ENCODE data around the gene LOX.
A peak's percentile ranks its signal among the peaks of the same experiment; 100 is the strongest.

Gene LOX

DNA sequence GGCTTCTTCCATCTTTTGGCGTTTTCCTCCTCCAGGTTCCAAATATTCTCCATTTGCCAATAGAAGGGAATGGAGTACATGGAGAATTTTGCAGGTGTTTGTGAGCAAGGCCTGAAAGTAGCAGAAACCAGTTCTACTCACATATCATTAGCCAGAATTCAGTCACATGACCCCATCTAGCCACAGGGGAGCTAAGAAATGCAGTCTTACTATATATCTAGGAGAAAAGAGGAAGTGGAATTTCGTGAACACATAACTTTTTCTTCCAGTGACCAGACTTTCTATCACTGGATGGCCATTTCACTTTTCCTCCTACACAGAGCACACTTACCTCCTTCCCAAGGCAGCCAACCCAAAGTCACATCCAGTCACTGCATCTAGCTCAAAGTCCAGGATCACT lies 55.1 kb downstream of the LOX start:
- no CpG with 5 or more reads among the region's 2 CpGs for WGBS (ENCODE audit: extremely low coverage, insufficient coverage, low lambda C conversion rate)
- Histone ChIP-seq H2BK5ac (ENCODE audit: low read length) (no peak overlapping the region), H3K4me2 (ENCODE audit: low read length) (no peak overlapping the region), H3K79me2 (ENCODE audit: control insufficient read depth, insufficient read depth, low read length) (no peaks in the 10 kb centered on the region), H2BK120ac (ENCODE audit: low read depth, low read length) (no peak overlapping the region), H3K56ac (ENCODE audit: low read length) (no peak overlapping the region), H3K27ac (ENCODE audit: low read depth, low read length) (no peak overlapping the region), H3K79me1 (ENCODE audit: low read length) (no peaks in the 10 kb centered on the region), H3K9ac (ENCODE audit: low read length) (no peak overlapping the region), H3K36me3 (ENCODE audit: control insufficient read depth, insufficient read depth, low read length) (no peaks in the 10 kb centered on the region), H4K8ac (ENCODE audit: low read depth, low read length) (no peak overlapping the region), H4K5ac (ENCODE audit: low read length) (no peak overlapping the region), H2BK15ac (replicated peaks; ENCODE audit: low read depth) (no peak overlapping the region), H3K18ac (ENCODE audit: low read length) (no peak overlapping the region), H3K4ac (ENCODE audit: low read depth, low read length) (no peak overlapping the region), H2AK5ac (ENCODE audit: low read length) (no peak overlapping the region), H3K27me3 (ENCODE audit: insufficient read depth, low read length, poor library complexity) (no peaks in the 10 kb centered on the region), H3K23ac (ENCODE audit: low read length) (no peak overlapping the region), H3K4me1 (ENCODE audit: control insufficient read depth, low read depth, low read length) (no peaks in the 10 kb centered on the region), H3K4me3 (ENCODE audit: low read length) (no peak overlapping the region)
- DNase-seq, result no peak

DNA sequence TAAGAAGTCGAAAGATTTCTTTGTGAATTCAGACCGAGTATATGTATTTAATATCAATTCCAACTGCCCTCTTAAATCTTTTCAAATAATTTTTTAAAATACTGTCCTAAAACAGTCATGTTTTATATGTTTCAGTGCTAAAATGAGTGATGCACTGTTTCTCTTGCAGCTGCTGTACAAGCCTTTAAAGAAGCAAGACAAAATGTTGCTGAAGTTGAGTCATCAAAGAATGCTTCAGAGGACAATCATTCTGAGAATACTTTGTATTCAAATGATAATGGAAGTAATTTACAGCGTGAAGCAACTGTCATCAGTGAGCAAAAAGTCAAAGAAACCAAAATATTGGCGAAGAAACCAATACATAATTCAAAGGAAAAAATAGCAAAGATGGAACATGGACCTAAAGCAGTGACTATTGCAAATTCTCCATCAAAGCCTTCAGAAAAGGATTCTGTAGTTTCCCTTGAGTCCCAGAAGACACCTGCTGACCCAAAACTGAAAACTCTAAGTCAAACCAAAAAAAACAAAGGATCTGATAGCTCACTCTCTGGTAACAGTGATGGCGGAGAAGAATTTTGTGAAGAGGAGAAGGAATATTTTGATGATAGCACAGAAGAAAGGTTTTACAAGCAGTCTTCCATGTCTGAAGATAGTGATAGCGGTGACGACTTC lies 58.0 kb downstream of the LOX start:
- Histone ChIP-seq H3K36me3 (ENCODE audit: control insufficient read depth, insufficient read depth, low read length) (no peaks in the 10 kb centered on the region), H2BK15ac (replicated peaks; ENCODE audit: low read depth) (no peak overlapping the region), H4K5ac (ENCODE audit: low read length) (no peak overlapping the region), H3K4ac (ENCODE audit: low read depth, low read length) (no peak overlapping the region), H3K18ac (ENCODE audit: low read length) (no peak overlapping the region), H2BK120ac (ENCODE audit: low read depth, low read length) (no peak overlapping the region), H2BK5ac (ENCODE audit: low read length) (no peak overlapping the region), H3K23ac (ENCODE audit: low read length) (no peak overlapping the region), H4K8ac (ENCODE audit: low read depth, low read length) (no peak overlapping the region), H3K9ac (ENCODE audit: low read length) (no peak overlapping the region), H3K56ac (ENCODE audit: low read length) (no peak overlapping the region), H3K79me1 (ENCODE audit: low read length) (peaks cover 2% of the 10 kb centered on the region), H3K4me2 (ENCODE audit: low read length) (no peak overlapping the region), H3K79me2 (ENCODE audit: control insufficient read depth, insufficient read depth, low read length) (no peaks in the 10 kb centered on the region), H3K4me3 (ENCODE audit: low read length) (no peak overlapping the region), H3K27ac (ENCODE audit: low read depth, low read length) (no peak overlapping the region), H2AK5ac (ENCODE audit: low read length) (no peak overlapping the region), H3K4me1 (ENCODE audit: control insufficient read depth, low read depth, low read length) (no peaks in the 10 kb centered on the region), H3K27me3 (ENCODE audit: insufficient read depth, low read length, poor library complexity) (no peaks in the 10 kb centered on the region)
- peak; percentile 39 for DNase-seq
- WGBS (ENCODE audit: extremely low coverage, insufficient coverage, low lambda C conversion rate), result no CpG with 5 or more reads among the region's 7 CpGs

- Histone ChIP-seq H3K4me1 (ENCODE audit: control insufficient read depth, low read depth, low read length) (no peaks in the 10 kb centered on the region), H3K18ac (ENCODE audit: low read length) (no peak overlapping the region), H2BK5ac (ENCODE audit: low read length) (no peak overlapping the region), H2BK15ac (replicated peaks; ENCODE audit: low read depth) (no peak overlapping the region), H3K56ac (ENCODE audit: low read length) (no peak overlapping the region), H3K79me2 (ENCODE audit: control insufficient read depth, insufficient read depth, low read length) (no peaks in the 10 kb centered on the region), H3K9ac (ENCODE audit: low read length) (no peak overlapping the region), H3K4me2 (ENCODE audit: low read length) (no peak overlapping the region), H3K27ac (ENCODE audit: low read depth, low read length) (no peak overlapping the region), H3K36me3 (ENCODE audit: control insufficient read depth, insufficient read depth, low read length) (no peaks in the 10 kb centered on the region), H3K23ac (ENCODE audit: low read length) (no peak overlapping the region), H2AK5ac (ENCODE audit: low read length) (no peak overlapping the region), H4K8ac (ENCODE audit: low read depth, low read length) (no peak overlapping the region), H3K4me3 (ENCODE audit: low read length) (no peak overlapping the region), H4K5ac (ENCODE audit: low read length) (no peak overlapping the region), H3K79me1 (ENCODE audit: low read length) (peaks cover 2% of the 10 kb centered on the region), H3K4ac (ENCODE audit: low read depth, low read length) (no peak overlapping the region), H3K27me3 (ENCODE audit: insufficient read depth, low read length, poor library complexity) (no peaks in the 10 kb centered on the region), H2BK120ac (ENCODE audit: low read depth, low read length) (no peak overlapping the region)
- WGBS (ENCODE audit: extremely low coverage, insufficient coverage, low lambda C conversion rate), result no CpG with 5 or more reads among the region's 5 CpGs
- no peak for DNase-seq
Observed at GRCh38 chr5:122015471-122015870, 62.6 kb downstream of the LOX start.

- Histone ChIP-seq H4K8ac (ENCODE audit: low read depth, low read length) (no peak overlapping the region), H3K79me1 (ENCODE audit: low read length) (peaks cover 2% of the 10 kb centered on the region), H2BK15ac (replicated peaks; ENCODE audit: low read depth) (no peak overlapping the region), H3K18ac (ENCODE audit: low read length) (no peak overlapping the region), H3K23ac (ENCODE audit: low read length) (no peak overlapping the region), H2AK5ac (ENCODE audit: low read length) (no peak overlapping the region), H3K4me3 (ENCODE audit: low read length) (no peak overlapping the region), H4K5ac (ENCODE audit: low read length) (no peak overlapping the region), H3K9ac (ENCODE audit: low read length) (no peak overlapping the region), H3K27ac (ENCODE audit: low read depth, low read length) (no peak overlapping the region), H3K79me2 (ENCODE audit: control insufficient read depth, insufficient read depth, low read length) (no peaks in the 10 kb centered on the region), H3K4ac (ENCODE audit: low read depth, low read length) (no peak overlapping the region), H2BK120ac (ENCODE audit: low read depth, low read length) (no peak overlapping the region), H3K4me1 (ENCODE audit: control insufficient read depth, low read depth, low read length) (no peaks in the 10 kb centered on the region), H3K36me3 (ENCODE audit: control insufficient read depth, insufficient read depth, low read length) (no peaks in the 10 kb centered on the region), H2BK5ac (ENCODE audit: low read length) (no peak overlapping the region), H3K56ac (ENCODE audit: low read length) (no peak overlapping the region), H3K27me3 (ENCODE audit: insufficient read depth, low read length, poor library complexity) (no peaks in the 10 kb centered on the region), H3K4me2 (ENCODE audit: low read length) (no peak overlapping the region)
- DNase-seq, result no peak
- no CpG with 5 or more reads among the region's 6 CpGs for WGBS (ENCODE audit: extremely low coverage, insufficient coverage, low lambda C conversion rate)
Observed at GRCh38 chr5:122014236-122014935, 63.7 kb downstream of the LOX start.
